Naive thymus-derived CD8-positive, alpha-beta T cell (primary cell): Measurements from ENCODE around the gene AACS. TPM values are rescaled to one million over a fixed set of nuclear protein-coding genes. Genes with fewer than 3 reads are reported as not detected.
"Not testable (repeated sequence)": the region's sequence is repeated elsewhere in the genome, so short reads cannot be mapped to it uniquely, and the experiment has no call there.

Experiments used
- ATAC-seq, 2 donors: fragments of 150-1000 bp; cut with Tn5 transposase in 1 of 2; sonication (Bioruptor Pico), chemical (Tn5 transposase) in 1 of 2; 1 replicate in 1 of 2; 2 replicates in 1 of 2; pipeline ENCODE4 v1.10.0; 2021; ENCODE audit warnings: mild to moderate bottlenecking in 2 of 2, moderate library complexity in 2 of 2
- POLR2A ChIA-PET: fragments of 350-600 bp; sonication (Branson Sonifier 250); formaldehyde crosslinking; loops from one replicate; lab custom pipeline; 2021; ENCODE audit warnings: antibody characterized with exemption; lab: Charles Lee
- DNase-seq, 10 donors: peaks; one replicate each; pipeline versions ENCODE4 v3.0.0 to v3.0.0-alpha.2; 2020 to 2022
- H3K27ac Mint-ChIP-seq, 10 donors: one replicate each; pipeline ENCODE4 v1.8.0; 2020 to 2022; ENCODE audit warnings: mild to moderate bottlenecking in 10 of 10, mixed read lengths in 10 of 10, moderate library complexity in 4 of 10, inconsistent platforms in 1 of 10
- H3K27me3 Mint-ChIP-seq, 5 donors: one replicate each; pipeline ENCODE4 v1.8.0; 2021 to 2022; ENCODE audit warnings: mixed read lengths in 5 of 5
- H3K36me3 Mint-ChIP-seq, 3 donors: one replicate each; pipeline ENCODE4 v1.8.0; 2020 to 2022; ENCODE audit warnings: mixed read lengths in 3 of 3, mild to moderate bottlenecking in 2 of 3, inconsistent platforms in 1 of 3
- H3K4me1 Mint-ChIP-seq, 4 donors: one replicate each; pipeline ENCODE4 v1.8.0; 2021 to 2022; ENCODE audit warnings: mixed read lengths in 4 of 4
- H3K4me3 Mint-ChIP-seq, 10 donors: one replicate each; pipeline ENCODE4 v1.8.0; 2020 to 2022; ENCODE audit warnings: mild to moderate bottlenecking in 10 of 10, mixed read lengths in 10 of 10, moderate library complexity in 6 of 10, inconsistent platforms in 1 of 10
- H3K9me3 Mint-ChIP-seq, 9 donors: one replicate each; pipeline ENCODE4 v1.8.0; 2020 to 2022; ENCODE audit warnings: mixed read lengths in 9 of 9, mild to moderate bottlenecking in 3 of 9, inconsistent platforms in 1 of 9, moderate library complexity in 1 of 9
- polyA plus RNA-seq, 3 donors: library from polyadenylated mRNA; unstranded; fragments of 300-500 nt; fragmentation: Illumina TruSeq; gene quantifications; one replicate each; pipeline ENCODE4 v1.2.3, GENCODE V29; 2021
- total RNA-seq, 8 experiments: library from RNA in 2 of 8; stranded (reverse) in 2 of 8; gene quantifications; one replicate each; pipeline ENCODE4 v1.2.3 and lab custom pipeline; 2021 to 2026

The AACS gene
- total and polyA plus RNA-seq, 5 experiments from 2014 or later: 7.4 to 20.4 (median 17.2) TPM

DNA sequence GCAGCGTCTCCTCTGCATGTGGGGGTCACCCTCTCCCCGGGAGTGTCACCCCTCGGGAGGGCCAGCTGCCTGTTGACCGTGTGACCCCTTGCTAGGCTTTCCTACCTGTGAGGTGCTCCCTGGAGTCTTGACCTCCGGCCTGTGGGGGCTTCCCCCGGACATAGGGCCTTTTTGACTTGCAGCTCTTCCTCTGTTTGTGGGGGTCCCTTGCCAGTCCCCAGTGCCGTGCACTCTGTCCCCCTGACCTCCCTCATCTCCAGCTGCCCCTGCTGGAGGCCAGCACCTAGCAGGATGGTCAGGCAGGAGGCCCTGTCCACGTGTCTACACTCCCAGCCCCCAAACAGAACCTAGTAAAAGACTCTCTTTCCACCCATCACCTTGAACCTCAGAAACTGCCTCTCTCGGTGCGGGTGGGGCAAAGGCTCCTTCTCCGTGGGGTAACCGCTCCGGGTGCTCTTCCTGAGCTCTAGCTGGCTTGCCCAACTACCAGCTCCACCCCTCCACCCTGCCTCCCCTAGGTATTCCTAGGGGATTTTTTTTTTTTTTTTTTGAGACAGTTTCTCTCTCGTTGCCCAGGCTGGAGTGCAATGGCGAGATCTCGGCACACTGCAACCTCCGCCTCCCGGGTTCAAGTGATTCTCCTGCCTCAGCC, 810 bp downstream of the AACS start:
- Mint-ChIP-seq H3K36me3 (peaks cover 0 to 3% (median 0%) of the 10 kb centered on the region in 3 donors), H3K4me1 (peaks cover 9 to 24% (median 21%) of the 10 kb centered on the region in 4 donors), H3K4me3 (peak overlapping the region; percentile 79 to 89 (median 85)), H3K27me3 (peaks cover 0 to 3% (median 0%) of the 10 kb centered on the region in 5 donors), H3K9me3 (no peaks in the 10 kb centered on the region), H3K27ac (peak overlapping the region; percentile 46 to 85 (median 76))
- ATAC-seq (no peak), DNase-seq (peak in 1 of 10 donors; percentile 41)
- POLR2A ChIA-PET: interaction anchor here (0.8 kb wide), 1 partner anchor 16 kb away, joined by 3 read pairs; no protein-coding TSS in a partner anchor

DNA sequence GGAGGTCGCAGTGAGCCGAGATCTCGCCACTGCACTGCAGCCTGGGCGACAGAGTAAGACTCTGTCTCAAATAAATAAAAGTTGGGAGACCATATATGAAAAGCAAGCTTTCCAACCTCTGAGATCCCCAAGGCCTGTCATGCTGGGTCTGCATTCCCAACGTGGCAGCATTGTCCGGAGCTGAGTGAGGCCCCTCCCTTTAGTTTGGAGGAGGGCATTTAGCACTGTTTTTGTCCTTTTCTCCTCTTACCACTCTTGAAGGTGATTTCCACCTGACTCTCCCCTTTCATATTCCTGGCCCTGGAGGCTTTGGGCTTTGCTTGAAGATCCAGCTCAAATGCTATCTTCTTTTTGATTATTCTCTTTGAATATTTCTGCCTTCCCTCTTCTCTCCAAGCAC, 3.2 kb downstream of the AACS start:
- peaks cover 0 to 3% (median 0%) of the 10 kb centered on the region in 5 donors for H3K27me3 Mint-ChIP-seq
- DNase-seq: peak in 1 of 10 donors; percentile 3
- peak overlapping the region in 1 of 10 donors; percentile 30 for H3K4me3 Mint-ChIP-seq
- POLR2A ChIA-PET: no interaction called here
- ATAC-seq: no peak
- H3K4me1 Mint-ChIP-seq: peaks cover 11 to 26% (median 21%) of the 10 kb centered on the region in 4 donors
- H3K9me3 Mint-ChIP-seq: no peaks in the 10 kb centered on the region
- peak overlapping the region in 1 of 10 donors; percentile 28 for H3K27ac Mint-ChIP-seq
- H3K36me3 Mint-ChIP-seq: peaks cover 0 to 3% (median 0%) of the 10 kb centered on the region in 3 donors

- no peak for ATAC-seq
- no peak overlapping the region for H3K4me3 Mint-ChIP-seq
- DNase-seq: peak in 1 of 10 donors; percentile 10
- H3K9me3 Mint-ChIP-seq: no peaks in the 10 kb centered on the region
- H3K36me3 Mint-ChIP-seq: peaks cover 0 to 8% (median 0%) of the 10 kb centered on the region in 3 donors
- POLR2A ChIA-PET: interaction anchor here (0.7 kb wide), 1 partner anchor 20 kb away, joined by 4 read pairs; no protein-coding TSS in a partner anchor
- peak overlapping the region in 1 of 10 donors; percentile 72 for H3K27ac Mint-ChIP-seq
- H3K4me1 Mint-ChIP-seq: peaks cover 11 to 23% (median 18%) of the 10 kb centered on the region in 4 donors
- peaks cover 0 to 1% (median 0%) of the 10 kb centered on the region in 5 donors for H3K27me3 Mint-ChIP-seq
Measured at GRCh38 chr12:125069616-125070015, 4.4 kb downstream of the AACS start.

DNA sequence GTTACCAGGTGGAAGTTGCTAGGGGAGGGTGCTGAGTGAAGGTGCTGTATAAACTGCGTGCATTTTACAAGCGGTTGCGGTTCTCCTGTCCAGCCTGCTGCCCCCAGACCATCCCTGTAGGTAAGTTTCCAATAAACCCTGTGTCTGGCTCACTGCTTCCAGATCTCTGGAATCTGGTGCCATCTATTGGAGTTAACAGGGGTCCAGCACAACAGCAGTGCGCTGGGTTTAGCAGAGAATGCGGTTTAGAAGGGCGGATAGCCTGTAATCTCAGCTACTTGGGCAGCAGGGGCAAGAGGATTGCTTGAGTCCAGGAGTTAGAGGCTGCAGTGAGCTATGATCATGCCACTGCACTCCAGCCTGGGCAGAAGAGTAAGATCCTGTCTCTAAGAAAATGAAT, 4.9 kb downstream of the AACS start:
- DNase-seq: no peak
- Mint-ChIP-seq H3K27me3 (no peaks in the 10 kb centered on the region), H3K36me3 (peaks cover 0 to 11% (median 0%) of the 10 kb centered on the region in 3 donors), H3K4me1 (peaks cover 10 to 22% (median 14%) of the 10 kb centered on the region in 4 donors), H3K27ac (peak overlapping the region in 1 of 10 donors; percentile 74), H3K4me3 (no peak overlapping the region), H3K9me3 (no peaks in the 10 kb centered on the region)
- ATAC-seq: no peak
- POLR2A ChIA-PET: interaction anchor here (0.7 kb wide), 1 partner anchor 21 kb away, joined by 4 read pairs; no protein-coding TSS in a partner anchor

GRCh38 chr12:125070661-125071390, 5.6 kb downstream of the AACS start:
- ATAC-seq (no peak), DNase-seq (peak in 1 of 10 donors; percentile 28)
- H3K36me3 Mint-ChIP-seq: peaks cover 0 to 16% (median 2%) of the 10 kb centered on the region in 3 donors
- H3K9me3 Mint-ChIP-seq: no peaks in the 10 kb centered on the region
- H3K27ac Mint-ChIP-seq: peak overlapping the region in 2 of 10 donors; percentile 38 to 52
- peaks cover 10 to 20% (median 14%) of the 10 kb centered on the region in 4 donors for H3K4me1 Mint-ChIP-seq
- POLR2A ChIA-PET: interaction anchor here (0.8 kb wide), 1 partner anchor 21 kb away, joined by 4 read pairs; no protein-coding TSS in a partner anchor
- H3K4me3 Mint-ChIP-seq: no peak overlapping the region
- no peaks in the 10 kb centered on the region for H3K27me3 Mint-ChIP-seq

- no peak overlapping the region for H3K27ac Mint-ChIP-seq
- DNase-seq (no peak), ATAC-seq (no peak)
- POLR2A ChIA-PET: no interaction called here
- H3K9me3 Mint-ChIP-seq: no peaks in the 10 kb centered on the region
- H3K4me1 Mint-ChIP-seq: peaks cover 8 to 14% (median 9%) of the 10 kb centered on the region in 4 donors
- no peak overlapping the region for H3K4me3 Mint-ChIP-seq
- H3K36me3 Mint-ChIP-seq: peaks cover 4 to 23% (median 8%) of the 10 kb centered on the region in 3 donors
- no peaks in the 10 kb centered on the region for H3K27me3 Mint-ChIP-seq
Measured at GRCh38 chr12:125071456-125071855, 6.2 kb downstream of the AACS start.

DNA sequence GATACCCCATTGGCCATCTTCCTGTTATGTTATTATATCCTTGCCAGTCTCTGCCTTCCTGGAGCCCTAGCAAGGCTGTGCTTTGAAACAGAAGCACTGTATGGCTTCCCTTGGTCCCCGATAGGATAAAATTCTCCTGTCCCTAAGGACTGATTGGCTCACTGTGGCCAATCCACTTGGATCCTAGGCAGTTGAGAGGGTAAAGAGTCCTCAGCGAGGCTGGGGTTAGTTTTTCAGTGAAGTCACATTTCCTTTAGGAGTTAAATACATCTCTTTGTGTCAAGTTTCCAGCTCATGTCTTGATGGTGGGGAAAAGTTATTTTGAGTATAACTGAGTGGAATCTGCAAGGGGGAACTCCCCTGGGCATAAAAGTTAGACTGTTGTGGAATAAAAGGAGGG, 7.3 kb downstream of the AACS start:
- Mint-ChIP-seq H3K27ac (no peak overlapping the region), H3K4me3 (no peak overlapping the region), H3K4me1 (peaks cover 0 to 6% (median 1%) of the 10 kb centered on the region in 4 donors), H3K9me3 (no peaks in the 10 kb centered on the region), H3K27me3 (no peaks in the 10 kb centered on the region), H3K36me3 (peaks cover 6 to 29% (median 11%) of the 10 kb centered on the region in 3 donors)
- ATAC-seq (no peak), DNase-seq (no peak)
- POLR2A ChIA-PET: no interaction called here

- H3K27me3 Mint-ChIP-seq, H3K4me1 Mint-ChIP-seq, DNase-seq, H3K9me3 Mint-ChIP-seq, POLR2A ChIA-PET, H3K27ac Mint-ChIP-seq, H3K4me3 Mint-ChIP-seq, ATAC-seq: not testable (repeated sequence)
- peaks cover 6 to 43% (median 11%) of the 10 kb centered on the region in 3 donors for H3K36me3 Mint-ChIP-seq
Measured at GRCh38 chr12:125074294-125074693, 9.1 kb downstream of the AACS start.

- H3K27me3 Mint-ChIP-seq: no peaks in the 10 kb centered on the region
- H3K27ac Mint-ChIP-seq: no peak overlapping the region
- ATAC-seq (no peak), DNase-seq (no peak)
- POLR2A ChIA-PET: no interaction called here
- H3K4me3 Mint-ChIP-seq: no peak overlapping the region
- H3K36me3 Mint-ChIP-seq: peaks cover 6 to 51% (median 12%) of the 10 kb centered on the region in 3 donors
- peaks cover 0 to 2% (median under 1%) of the 10 kb centered on the region in 4 donors for H3K4me1 Mint-ChIP-seq
- H3K9me3 Mint-ChIP-seq: no peaks in the 10 kb centered on the region
Measured at GRCh38 chr12:125076103-125076502, 10.9 kb downstream of the AACS start.

DNA sequence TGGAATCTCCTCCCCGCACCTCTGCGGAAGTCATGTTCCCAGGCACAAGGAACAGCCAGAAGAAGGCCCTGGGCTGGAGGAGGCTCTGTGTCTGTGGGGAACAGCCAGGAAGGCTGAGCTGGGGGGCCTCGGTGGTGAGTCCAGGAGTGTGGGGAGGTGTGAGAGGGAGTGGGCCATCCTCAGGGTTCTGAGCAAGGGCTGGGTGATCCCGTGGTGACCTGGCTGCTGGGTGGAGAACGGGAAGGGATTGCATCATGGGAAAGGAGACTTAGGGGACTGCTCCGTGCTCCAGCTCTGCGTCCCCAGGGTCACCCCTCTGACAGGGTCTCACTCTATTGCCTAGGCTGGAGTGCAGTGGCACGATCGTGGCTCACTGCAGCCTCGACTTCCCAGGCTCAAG, 13.8 kb downstream of the AACS start:
- POLR2A ChIA-PET: no interaction called here
- H3K4me3 Mint-ChIP-seq: no peak overlapping the region
- no peaks in the 10 kb centered on the region for H3K27me3 Mint-ChIP-seq
- H3K36me3 Mint-ChIP-seq: peaks cover 6 to 54% (median 20%) of the 10 kb centered on the region in 3 donors
- no peaks in the 10 kb centered on the region for H3K4me1 Mint-ChIP-seq
- DNase-seq (no peak), ATAC-seq (no peak)
- H3K27ac Mint-ChIP-seq: peak overlapping the region in 3 of 10 donors; percentile 29 to 59 (median 35)
- H3K9me3 Mint-ChIP-seq: no peaks in the 10 kb centered on the region

DNA sequence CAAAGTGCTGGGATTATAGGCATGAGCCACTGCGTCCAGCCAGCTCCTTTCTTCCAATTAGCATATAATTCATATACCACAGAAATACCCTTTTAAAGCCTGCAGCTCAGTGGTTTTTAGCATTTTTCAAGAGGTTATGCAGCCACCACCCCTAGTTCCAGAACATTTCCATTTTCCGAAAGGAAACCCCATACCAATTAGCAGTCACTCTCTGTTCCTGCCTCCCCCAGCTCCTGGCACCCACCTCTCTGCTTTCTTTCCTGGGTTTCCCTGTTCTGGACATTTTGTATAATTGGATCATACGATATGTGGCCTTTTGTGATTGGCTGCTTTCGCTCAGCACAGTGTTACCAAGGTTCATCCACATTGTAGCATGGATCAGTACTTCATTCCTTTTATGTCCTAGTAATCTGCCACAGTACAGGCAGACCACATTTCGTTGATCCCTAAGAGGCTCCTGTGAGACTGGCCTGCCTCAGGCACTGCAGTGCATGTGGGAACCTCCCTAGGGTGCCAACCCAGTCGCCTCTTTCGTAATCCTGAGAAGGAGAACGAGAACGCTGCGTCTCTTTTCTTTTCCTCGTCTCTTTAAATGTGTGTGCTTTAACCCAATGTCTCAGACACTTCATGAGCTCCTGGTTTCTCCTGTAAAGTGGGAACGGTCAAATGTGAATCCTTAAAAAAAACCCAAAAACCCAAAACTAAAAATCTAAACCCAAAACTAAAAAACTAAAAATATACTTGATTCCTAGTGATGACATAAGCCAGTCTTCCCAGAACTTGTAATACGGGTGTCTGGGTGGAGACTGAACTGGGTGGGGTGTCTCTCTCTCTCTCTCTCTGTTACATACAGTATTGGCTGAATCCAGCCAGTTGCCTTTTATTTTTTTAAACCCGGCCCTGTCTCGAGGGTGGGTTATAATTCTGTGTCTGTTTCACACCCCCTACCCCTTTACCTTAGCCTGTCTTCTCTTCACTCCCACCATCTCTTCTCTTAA, 14.7 kb downstream of the AACS start:
- no peaks in the 10 kb centered on the region for H3K27me3 Mint-ChIP-seq
- H3K4me1 Mint-ChIP-seq: no peaks in the 10 kb centered on the region
- H3K36me3 Mint-ChIP-seq: peaks cover 6 to 59% (median 20%) of the 10 kb centered on the region in 3 donors
- POLR2A ChIA-PET: no interaction called here
- no peak for ATAC-seq
- DNase-seq: no peak
- H3K27ac Mint-ChIP-seq: no peak overlapping the region
- no peaks in the 10 kb centered on the region for H3K9me3 Mint-ChIP-seq
- no peak overlapping the region for H3K4me3 Mint-ChIP-seq

GRCh38 chr12:125081427-125081826, 16.2 kb downstream of the AACS start:
- no peak overlapping the region for H3K4me3 Mint-ChIP-seq
- no peaks in the 10 kb centered on the region for H3K4me1 Mint-ChIP-seq
- no peaks in the 10 kb centered on the region for H3K27me3 Mint-ChIP-seq
- ATAC-seq (no peak), DNase-seq (no peak)
- no peaks in the 10 kb centered on the region for H3K9me3 Mint-ChIP-seq
- POLR2A ChIA-PET: no interaction called here
- H3K36me3 Mint-ChIP-seq: peaks cover 1 to 53% (median 12%) of the 10 kb centered on the region in 3 donors
- H3K27ac Mint-ChIP-seq: peak overlapping the region in 1 of 10 donors; percentile 53
